HPDE6-E6E7 (cell line): ENCODE data around the gene VWC2L.

ENCODE experiments used
- DNase-seq: peaks from one replicate; pipeline ENCODE4 v3.0.0; 2011; ENCODE audit warnings: missing footprints; ENCODE audit errors: extremely low spot score

The VWC2L gene

DNA sequence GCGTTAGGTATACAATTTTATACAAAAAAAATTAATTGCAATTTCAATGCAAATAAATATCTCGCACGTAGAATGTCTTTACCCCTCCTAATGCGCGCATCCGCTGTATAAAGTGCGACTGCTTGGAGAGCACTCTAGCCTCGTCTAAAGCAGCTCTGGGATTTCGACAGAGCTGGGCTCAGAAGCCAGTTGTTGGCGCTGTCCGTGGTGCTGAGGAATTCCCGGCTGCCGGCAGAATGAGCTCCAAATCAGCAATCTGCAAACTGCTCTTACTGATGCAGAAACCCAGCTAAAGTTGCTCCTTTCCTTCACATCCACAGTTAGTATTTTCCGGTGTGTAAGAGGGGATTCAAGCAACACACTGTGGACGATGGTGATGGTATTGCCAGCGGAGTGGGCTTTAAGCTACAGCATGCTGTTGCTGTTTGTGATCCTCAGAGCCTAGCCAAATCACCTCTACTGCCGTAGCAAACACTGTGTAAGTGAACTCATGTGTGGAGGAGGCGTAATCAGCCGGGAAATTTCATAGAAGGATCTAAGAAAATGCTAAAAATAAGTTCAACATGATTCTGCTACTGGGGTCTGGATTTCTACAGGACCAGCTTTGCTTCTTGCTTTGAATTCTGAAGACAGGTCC is at the start of gene VWC2L:
Gene VWC2L, plus strand, starts transcription at position 137 of the 637 bp plus-strand sequence. CDS start 3,140 bp downstream, outside the sequence.
- DNase-seq, result peak; percentile 53

DNA sequence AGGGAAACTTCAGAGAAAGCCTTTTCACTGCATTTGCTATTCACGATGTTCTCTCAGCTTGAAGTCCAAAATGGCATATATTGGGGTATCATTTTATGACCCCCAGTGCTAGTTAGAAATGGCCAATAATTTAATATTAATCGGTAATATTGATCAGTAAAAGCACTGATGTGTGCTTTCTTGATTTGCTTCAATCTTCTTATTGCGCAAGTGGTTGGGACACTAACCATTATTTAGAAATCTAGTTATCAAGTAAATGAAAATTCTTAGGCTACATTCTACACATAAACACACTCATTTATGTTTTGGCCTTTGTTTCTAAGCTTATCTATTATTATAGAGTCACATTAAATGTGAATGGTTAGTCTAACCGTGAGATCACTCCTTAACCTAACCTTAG is 49.7 kb upstream of the VWC2L start:
- DNase-seq, result no peak

DNA sequence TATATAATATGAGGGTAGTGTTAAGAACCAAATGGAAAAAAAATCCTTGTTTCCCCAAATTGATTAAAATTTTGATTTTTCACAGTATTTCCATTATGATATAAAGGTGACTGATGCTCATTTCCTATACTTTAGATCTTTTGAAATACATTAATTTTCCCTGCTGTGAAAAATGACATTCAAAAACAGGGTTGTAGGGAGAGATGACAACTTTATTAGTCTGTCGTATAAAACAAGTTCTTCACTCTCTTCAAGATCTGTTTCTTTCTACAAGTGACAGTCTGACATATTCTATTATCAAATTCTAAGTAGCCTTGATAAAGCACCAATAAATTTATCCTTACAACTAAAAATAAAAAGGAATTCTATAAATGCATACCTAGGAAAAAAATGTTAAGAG is 45.3 kb upstream of the VWC2L start:
- no peak for DNase-seq

DNA sequence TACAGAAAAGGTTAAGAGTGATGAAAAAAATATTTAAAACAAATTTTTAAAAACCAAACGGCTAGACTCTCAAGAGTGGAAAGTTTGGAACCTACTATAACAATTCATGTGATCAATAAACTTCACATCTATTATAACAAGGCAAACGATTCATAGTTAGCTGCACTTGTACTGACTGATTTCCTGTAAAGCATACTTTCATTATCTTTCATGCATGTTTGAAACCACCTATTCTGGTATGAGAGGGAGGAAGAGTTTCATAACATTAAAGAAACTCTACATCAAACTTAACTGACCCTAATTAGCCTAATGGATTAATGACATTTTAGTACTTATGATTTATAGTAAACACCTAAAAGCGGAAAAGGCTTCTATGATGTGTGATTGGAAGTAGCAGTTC is 43.7 kb upstream of the VWC2L start:
- DNase-seq, result no peak

DNA sequence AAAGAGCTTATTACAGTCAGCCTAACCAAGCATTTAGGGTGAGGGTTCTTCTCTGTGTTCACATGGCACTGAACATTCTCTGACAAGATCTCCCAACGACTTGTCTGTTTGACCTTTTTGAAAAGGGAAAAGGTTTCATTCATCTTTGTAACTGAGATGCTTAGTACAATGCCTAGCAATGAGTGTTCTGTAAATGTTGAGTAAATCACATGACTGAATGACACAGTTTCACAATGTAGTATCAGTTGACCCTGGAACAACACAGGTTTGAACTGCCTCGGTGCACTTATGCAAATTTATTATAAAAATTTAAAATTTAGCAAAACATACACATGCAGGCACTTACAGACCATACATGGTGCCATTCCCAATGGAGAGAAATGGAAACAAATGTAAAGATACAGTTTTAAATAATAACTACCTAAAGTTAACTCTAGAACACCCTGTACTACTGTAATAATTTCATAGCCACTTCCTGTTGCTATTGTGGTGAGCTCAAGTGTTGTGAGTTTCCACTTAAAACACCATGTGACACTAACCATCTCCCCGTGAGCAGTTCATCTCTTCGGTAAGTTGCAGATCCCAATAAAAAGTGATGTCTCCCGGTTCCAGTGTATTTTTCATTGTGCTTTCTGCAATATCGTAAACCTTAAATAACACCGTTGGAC is 34.1 kb upstream of the VWC2L start:
- DNase-seq, result no peak

DNA sequence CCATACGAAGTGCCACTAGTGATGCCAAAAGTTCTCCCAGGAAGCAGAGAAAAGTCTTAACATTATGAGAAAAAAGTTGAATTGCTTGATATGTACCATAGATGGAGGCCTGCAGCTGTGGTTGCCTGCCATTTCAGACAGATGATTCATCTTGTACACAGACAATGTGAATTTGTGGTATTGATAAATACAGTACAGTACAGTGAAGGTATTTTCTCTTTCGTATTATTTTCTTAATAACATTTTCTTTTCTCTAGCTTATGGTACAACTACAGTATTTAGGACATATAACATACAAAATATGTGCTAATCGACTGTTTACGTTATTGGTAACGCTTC is 33.6 kb upstream of the VWC2L start:
- DNase-seq, result no peak

DNA sequence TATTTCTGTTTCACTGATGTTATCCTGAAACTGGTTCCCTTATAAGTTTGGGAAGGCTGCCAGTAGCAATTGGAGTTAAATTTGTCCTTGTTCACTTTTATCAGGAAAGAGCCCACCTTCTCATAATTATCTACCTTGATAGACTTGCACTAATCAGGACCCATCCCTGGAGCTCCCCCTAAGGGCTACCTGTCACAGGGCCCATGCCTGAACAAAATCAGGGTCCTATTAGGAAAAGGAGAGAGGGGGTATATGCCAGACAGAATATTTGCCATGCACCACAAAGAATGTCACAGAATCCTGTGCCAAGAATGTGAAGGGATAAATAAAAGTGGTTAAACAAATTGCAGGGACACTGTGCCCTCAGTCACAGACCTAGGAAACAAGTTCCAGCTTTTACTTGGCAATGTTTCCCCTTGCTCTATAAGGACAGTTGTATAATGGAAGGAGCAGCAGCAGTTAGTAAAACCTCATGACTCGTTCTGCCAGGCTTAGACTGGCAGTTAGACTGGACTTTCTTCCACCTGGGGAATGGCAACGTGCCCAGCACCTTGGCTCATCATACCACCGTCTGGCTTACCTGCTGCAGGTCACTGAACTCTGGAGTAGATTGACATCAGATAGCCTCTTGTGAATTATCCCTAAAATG is 32.3 kb upstream of the VWC2L start:
- peak; percentile 49 for DNase-seq

DNA sequence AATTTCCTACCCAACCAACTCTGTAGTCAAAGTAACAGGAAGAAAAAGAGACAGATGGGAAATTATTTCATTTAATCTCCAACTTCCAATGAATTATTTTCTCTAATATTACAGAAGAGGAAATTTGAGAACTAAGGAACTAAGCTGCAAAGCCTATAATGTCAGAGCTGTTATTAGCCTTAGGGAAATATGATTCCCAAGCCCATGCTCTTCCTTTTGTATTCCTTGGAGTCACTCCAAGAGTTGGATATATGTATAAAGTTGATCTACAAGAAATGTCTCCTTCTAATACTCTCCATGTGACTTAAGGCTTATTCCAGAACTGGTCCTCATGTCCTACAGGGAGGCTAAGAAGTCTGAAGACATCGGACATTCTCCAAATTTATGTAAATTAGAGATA is 31.6 kb upstream of the VWC2L start:
- no peak for DNase-seq

DNA sequence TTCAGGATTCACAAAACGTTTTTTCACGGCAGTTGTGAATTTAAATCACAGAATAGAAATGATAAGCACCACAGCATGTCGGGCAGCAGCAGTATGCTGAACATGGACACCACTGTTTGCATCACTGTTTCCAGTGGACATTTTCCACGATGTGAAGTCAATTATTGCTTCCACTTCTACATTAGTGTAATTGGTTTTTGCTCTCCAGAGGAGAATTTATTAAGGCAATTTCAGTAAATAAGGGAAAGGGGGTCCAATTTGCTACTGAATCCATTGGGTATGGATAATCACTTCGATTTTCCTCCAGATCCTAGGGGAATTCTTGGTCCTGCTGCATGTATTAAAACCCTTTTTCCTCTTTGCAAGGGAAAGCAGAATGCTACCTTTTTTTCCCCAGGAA is 30.2 kb upstream of the VWC2L start:
- DNase-seq, result no peak

DNA sequence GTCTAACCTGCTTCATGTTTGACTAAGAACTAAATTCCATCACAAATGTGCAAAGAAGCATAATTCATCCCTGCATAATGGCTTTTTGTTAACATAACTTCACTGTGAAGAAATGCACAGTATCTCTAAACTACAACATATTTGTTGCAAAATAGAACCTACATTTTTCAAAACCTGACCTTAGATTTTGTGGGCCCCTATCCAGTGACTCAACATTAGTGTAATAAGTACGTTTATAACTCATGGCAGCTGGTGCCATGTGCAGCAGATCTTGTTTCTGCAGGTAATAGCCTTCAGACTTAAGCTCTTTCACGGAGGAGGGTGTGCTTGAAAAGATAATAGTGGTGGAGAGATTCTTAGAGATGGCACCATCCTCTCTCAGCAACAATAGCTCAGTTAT is 28.6 kb upstream of the VWC2L start:
- DNase-seq, result no peak

DNA sequence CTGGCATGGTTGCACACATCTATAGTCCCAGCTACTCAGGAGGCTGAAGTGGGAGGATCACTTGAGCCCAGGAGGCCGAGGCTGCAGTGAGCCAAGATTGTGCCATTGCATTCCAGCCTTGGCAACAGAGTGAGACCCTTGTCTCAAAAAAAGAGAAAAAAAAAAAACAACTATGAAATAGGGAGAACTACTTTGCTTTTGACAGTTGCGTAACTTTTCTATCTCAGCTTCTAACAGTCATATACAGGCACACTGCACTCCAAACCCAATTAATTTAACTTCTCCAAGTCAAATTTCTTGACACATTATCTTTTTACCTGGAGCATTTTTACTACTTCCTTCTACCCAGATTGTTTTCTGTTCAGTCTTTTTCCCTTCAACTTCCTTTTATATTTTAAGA is 24.1 kb upstream of the VWC2L start:
- DNase-seq, result no peak

DNA sequence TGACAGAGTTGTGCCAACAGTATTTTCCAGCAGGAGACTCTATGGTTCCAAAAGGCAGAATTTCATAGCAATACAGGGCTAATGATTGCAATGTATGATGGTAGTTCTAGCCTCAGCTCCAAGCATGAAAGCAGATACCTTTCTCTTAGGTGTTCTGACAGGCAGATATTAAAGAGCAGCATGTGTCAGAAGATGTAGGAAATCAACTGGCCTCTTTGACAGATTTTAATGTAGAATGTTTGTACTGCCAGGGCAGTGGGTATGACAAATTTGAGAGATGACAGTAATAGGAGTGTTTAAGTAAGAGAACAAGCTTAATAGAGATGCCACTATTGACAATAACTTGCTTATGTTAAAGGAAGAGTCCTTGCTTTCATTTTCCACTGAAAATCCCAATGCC is 21.5 kb upstream of the VWC2L start:
- no peak for DNase-seq

DNA sequence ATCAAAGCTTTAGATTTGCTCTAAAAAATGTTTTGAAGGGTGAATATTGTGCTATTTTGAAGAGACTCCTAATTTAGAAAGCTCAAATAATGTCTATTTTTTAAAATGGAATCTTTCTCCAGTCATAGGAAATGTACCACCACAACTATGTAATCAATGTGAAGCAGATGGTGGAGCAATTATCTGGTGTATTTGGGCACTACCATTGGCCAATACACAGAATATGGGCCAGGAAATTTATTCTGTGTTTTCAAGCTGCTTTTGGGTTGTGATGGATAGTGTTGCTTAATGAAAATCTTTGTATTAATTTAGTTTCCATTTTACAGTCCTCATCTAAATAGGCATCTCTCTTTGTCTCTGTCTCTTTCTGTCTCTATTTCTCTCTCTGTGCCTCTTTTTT is 17.1 kb upstream of the VWC2L start:
- no peak for DNase-seq

DNA sequence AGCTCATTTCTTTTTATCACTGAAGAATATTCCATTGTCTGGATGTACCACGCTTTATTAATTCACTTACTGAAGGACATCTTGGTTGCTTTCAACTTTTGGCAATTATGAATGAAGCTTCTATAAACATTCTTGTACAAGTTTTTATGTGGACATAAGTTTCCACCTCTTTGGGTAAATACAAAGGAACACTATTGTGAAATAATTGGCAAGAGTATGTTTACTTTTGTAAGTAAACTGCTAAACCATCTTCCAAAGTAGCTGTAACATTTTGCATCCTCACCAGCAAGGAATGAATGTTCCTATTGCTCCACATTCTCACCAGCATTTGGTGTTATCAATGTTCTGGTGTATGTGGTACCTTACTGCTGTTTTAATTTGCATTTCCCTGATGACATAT is 15.8 kb upstream of the VWC2L start:
- DNase-seq, result no peak

DNA sequence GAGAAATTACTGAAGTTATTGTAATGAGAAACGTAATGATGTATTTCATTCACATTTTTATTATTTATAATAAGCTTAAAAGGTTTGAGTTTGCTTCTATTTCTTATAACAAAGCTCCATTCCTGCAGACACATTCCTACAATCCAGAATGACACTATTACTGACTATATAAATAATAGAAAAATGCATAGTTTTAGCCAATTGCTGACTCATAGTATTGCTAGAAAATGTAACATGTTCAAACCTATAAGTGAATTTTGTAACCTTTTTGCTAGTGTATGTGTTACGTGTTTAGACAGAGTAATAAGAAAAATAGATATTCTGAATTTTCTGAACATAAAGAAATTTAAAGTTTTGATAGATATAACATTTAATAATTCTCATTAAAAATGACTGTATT is 9.3 kb upstream of the VWC2L start:
- no peak for DNase-seq

DNA sequence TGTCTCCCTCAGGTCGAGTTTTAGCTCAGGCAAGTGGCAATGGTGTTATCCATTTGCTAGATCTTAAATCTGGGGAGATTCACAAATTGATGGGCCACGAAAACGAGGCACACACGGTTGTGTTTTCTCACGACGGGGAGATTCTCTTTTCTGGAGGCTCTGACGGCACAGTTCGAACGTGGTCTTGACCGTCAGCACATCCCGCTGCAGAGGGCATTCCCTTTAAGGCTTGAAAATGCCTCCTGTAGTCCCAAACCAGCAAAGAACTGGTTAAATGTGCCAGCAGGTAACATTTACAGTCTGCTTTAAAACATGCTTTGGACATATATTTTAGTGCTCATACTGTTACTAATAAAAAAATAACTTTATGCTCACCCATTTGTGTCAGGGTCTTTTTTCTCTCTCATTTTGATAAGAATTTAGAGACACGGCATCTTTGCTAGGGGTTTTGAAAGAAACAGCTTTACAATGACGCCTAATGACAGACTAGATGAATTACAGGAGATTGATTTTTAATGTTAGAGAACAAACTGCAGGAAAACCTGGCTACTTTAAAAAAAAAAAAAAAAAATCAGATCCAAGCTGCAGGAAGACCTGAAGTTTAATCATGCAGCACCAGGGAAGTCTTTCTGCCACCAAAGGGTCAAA is 602 bp upstream of the VWC2L start:
- DNase-seq, result peak; percentile 9

DNA sequence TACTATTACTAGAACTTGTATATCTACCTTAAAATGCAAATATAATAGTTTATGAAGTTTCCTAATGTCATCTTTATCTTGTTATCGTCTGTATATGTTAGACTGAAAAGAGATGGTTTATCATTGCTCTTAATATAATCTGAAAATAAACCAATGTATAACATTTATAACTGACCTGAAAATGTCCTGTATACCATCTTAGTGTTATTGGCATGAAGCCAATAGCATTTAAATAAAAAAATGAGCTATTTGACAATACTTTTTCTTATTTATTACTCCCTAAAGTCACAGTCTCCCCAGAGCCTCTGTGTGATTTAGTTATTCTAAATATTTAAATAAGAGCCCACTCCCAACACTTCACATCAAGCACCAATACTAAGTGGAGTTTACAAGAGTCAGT is 1.8 kb downstream of the VWC2L start:
- DNase-seq, result no peak

DNA sequence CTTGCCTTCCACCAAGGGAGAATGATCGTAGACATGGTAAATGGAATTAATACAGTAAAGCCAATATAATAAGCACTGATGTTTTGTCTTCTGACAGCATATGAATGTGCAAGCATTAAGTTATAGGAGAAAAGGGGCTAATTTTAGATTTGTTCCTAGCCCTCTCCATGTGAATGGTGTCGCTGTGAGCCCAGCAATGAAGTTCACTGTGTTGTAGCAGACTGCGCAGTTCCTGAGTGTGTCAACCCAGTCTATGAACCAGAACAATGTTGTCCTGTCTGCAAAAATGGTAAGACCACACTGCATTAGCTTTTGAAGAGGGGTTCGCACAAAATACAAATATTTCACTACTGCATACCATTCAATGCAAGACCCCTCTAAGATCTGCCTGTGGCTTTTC is 25.6 kb downstream of the VWC2L start:
- DNase-seq, result no peak

DNA sequence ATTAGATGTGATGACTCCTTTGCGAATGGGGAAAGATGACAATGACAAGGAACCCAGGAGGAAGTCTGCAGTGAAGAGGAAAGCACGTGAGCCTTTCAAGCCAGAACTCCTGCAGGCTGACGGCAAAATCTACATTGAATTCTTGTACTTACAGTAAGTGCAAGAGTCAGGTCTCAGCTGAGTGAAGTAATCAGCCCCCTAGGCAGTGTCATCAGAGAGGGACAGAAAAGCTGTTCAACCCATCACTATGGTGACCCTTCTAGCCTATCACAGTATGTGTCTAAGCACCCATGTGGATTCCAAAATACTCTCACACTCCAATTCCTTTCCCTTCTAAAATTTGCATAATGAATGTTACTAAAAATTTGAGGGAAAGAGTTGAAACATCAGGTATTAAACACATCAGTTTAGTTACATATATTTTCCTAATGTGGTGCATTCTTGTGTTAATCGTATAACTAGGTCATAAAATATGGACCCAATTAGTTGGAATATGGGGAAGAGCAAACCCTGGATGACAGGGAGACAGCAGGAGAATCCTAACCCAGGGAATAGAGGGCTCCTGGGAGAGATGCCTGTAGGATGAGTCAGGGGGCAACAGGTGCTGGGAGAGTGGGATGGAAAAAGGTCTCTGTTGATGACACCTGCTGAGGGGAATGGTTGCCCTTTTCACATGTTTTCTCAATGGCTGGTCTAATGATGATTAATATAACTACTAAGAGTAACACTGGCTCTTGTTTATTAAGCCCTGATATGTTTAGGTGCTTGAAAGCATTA is 39.5 kb downstream of the VWC2L start:
- DNase-seq, result no peak

DNA sequence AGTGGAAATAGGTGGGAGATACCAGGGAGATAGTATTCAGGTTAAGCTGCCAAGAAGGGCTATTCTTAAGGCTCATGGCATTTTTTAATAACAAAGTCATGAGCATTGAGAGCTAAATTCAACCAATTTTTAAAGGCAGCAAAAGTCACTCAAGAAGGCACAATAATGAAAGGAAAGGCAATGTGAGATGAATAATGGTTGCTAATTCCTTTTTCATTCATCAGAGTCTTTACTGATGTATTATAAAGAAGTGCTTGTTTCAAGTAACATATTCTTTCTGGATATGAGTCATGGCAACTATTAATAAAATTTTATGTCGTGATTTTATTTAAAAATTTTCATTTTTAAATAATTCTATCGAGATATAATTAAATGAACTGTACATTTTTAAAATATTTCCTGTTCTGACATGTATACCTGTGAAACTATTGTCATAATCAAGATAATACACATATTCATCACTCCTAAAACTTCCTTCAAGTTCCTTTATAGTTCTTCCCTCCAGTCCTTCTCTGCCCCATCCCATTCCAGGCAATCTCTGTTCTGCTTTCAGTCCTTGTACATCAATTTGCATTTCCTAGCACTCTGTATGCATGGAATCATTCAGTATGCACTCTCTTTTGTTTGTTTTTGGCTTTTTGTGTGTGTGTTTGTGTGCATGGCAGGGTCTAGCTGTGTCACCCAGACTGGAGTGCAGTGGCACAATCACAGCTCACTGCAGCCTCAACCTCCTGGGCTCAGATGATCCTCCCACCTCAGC is 40.8 kb downstream of the VWC2L start:
- no peak for DNase-seq

DNA sequence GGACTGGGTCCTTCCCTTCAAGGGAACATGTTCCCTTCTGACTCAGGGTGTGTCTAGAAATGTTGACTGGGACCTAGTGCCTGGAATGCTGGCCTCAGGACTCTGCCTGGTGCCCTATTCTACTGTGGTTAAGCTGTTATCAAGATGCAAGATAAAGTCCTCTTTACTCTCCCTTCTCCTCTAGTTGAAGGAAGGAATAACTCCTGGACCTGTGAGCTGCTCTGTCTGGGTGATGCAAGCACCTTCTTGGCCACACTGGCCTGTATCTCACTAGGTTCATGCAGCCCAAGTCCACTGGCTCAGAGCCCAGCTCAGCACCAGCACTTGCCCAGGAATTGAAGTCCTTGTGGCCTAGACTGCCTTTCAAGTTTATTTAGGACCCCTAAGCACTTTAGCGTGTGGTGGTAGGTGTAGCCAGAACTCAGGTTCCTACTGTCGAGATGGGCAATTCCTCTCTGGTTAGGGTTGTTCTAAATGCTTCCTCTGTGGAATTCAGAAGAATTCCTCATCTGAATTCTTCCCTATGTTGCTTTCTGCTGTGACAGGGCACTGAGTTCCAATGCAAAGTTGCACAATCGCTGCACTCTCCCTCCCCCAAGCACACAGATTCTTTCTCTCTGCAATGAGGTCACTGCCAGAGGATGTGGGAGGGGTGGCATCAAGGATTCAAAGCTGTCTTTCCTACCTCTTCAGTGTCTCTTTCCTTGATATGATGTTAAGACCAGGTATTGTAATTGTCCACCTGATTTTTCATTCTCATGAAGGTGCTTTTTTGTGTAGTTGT is 54.7 kb downstream of the VWC2L start:
- DNase-seq, result no peak
